Astrocyte of the cerebellum (primary cell): ENCODE results near the gene ABL1.
"Not testable (repeated sequence)": the region's sequence is repeated elsewhere in the genome, so short reads cannot be mapped to it uniquely, and the experiment has no call there.

Source experiments
- DNase-seq: peaks from one replicate; pipeline ENCODE4 v3.0.0-alpha.2; 2011; ENCODE audit warnings: low read depth
- H3K4me3 ChIP-seq: 2 replicates; pipeline ENCODE4 v1.5.1; 2011; ENCODE audit warnings: mild to moderate bottlenecking, low read depth, low read length, moderate library complexity
- in situ Hi-C: cut with HindIII; loops from 2 replicates; pipeline ENCODE4 v1.10.0; 2017; ENCODE audit warnings: low sequenced_read_pairs
- TF ChIP-seq, protein P1 (sequence below): IDR thresholded peaks from 2 replicates; pipeline ENCODE4 v1.5.1; 2012; ENCODE audit warnings: low read length, low read depth, moderate library complexity, mild to moderate bottlenecking; ENCODE audit errors: missing control alignments

ABL1 gene

DNA sequence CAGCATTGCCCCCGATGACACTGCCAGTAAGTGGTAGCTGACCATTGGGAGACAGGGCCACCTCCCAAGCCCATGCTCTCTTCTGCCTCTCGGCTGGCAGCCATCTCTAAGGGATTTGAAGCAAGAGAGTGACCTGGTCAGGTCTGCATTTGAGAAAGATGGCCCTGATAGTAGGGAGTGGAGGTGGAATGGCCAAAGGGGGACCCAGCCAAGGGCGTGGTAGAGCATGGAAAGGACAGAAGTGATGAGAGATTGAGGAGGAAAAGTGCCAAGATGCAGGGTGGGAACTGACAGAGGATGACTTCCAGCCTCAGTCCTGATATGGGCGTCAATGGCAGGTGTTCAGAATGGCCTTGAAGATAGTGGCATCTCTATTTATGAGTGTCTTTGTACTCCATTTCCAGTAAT, 9.0 kb downstream of the ABL1 start:
- no peak overlapping the region for H3K4me3 ChIP-seq
- in situ Hi-C loops = no loop called here
- no peak for DNase-seq
- TF ChIP-seq, protein P1, sequence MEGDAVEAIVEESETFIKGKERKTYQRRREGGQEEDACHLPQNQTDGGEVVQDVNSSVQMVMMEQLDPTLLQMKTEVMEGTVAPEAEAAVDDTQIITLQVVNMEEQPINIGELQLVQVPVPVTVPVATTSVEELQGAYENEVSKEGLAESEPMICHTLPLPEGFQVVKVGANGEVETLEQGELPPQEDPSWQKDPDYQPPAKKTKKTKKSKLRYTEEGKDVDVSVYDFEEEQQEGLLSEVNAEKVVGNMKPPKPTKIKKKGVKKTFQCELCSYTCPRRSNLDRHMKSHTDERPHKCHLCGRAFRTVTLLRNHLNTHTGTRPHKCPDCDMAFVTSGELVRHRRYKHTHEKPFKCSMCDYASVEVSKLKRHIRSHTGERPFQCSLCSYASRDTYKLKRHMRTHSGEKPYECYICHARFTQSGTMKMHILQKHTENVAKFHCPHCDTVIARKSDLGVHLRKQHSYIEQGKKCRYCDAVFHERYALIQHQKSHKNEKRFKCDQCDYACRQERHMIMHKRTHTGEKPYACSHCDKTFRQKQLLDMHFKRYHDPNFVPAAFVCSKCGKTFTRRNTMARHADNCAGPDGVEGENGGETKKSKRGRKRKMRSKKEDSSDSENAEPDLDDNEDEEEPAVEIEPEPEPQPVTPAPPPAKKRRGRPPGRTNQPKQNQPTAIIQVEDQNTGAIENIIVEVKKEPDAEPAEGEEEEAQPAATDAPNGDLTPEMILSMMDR = no peak

DNA sequence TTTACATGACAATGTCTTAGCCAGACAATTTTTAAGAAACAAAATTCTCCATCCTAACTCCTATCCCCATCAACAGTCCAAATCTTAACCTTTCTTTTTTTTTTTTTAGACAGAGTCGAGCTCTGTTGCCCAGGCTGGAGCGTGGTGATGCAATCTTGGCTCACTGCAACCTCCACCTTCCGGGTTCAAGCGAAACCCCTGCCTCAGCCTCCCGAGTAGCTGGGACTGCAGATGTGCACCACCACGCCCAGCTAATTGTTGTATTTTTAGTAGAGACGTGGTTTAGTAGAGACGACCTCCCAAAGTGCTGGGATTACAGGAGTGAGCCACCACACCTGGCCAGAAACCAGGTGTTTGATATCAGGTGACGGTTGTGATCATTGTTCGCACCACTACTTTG, 10.2 kb downstream of the ABL1 start:
- H3K4me3 ChIP-seq = no peak overlapping the region
- no peak for DNase-seq
- in situ Hi-C loops = no loop called here
- TF ChIP-seq, protein P1 = no peak

DNA sequence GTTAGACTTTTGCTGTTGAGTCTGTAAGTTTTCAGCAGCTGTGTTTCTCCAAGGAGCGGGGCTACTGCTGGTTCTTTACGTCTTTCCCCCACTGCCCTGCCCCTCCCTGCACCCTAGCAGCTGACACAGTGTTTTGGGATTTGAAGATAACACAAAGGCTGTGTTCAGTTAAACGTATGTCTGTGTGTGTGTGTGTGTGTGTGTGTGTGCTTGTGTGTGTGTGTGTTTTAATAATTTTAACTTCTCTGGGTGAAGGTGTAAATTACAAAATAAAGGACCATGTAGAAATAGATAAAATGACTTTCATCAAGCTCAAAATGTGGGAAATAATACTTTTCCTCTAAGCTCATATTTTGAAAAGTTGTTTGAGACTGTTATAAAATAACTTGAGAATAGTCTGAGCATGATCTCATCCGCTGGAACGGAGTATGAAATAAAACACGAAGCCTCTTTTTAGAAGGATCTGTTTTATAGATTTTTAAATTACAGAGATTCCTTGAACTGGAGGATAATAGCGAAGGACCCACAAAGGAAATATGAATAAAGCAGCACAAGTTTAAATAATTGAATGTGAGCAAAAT, 10.9 kb downstream of the ABL1 start:
- in situ Hi-C loops = no loop called here
- TF ChIP-seq, protein P1 = no peak
- no peak for DNase-seq
- peak overlapping the region; percentile 17 for H3K4me3 ChIP-seq

DNA sequence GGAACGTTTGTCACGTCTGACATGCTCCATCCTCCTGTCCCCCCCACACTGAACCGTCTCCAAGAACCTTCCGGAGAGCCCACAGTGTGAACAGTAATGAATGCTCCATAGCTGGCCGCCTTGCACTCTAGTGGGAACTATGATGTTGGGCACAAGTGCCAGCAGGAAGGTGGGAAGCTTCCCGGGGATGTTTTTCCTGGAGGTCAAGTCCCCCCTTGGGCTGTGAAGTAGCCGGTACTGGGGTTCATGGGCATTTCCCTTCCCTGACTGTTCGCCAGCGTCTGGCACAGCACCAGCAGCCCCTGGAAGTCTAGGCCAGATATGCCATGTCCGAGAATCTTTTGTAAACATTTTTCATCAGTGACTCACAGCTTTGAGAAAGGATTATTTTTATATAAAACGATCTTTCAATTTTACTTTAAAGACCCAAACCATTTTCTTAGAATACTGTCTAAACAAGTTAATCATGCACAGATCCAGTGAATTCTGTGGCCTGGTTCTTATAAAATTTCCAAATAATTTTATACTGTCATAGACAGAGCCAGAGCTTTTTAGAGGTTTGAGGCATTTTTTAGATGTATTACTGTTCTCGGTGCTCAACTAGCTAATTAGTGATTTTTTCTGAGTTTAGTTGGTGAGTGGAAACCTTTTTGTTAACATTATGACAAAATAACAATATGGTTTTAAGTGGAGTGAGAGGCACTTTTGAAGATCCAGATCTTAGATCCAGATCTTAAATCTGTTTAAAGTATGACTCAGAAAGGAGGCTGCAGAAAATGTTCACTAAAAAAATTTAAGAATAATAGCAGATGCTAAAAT, 11.6 kb downstream of the ABL1 start:
- no peak for DNase-seq
- TF ChIP-seq, protein P1 = no peak
- in situ Hi-C loops = no loop called here
- peak overlapping the region; percentile 17 for H3K4me3 ChIP-seq

DNA sequence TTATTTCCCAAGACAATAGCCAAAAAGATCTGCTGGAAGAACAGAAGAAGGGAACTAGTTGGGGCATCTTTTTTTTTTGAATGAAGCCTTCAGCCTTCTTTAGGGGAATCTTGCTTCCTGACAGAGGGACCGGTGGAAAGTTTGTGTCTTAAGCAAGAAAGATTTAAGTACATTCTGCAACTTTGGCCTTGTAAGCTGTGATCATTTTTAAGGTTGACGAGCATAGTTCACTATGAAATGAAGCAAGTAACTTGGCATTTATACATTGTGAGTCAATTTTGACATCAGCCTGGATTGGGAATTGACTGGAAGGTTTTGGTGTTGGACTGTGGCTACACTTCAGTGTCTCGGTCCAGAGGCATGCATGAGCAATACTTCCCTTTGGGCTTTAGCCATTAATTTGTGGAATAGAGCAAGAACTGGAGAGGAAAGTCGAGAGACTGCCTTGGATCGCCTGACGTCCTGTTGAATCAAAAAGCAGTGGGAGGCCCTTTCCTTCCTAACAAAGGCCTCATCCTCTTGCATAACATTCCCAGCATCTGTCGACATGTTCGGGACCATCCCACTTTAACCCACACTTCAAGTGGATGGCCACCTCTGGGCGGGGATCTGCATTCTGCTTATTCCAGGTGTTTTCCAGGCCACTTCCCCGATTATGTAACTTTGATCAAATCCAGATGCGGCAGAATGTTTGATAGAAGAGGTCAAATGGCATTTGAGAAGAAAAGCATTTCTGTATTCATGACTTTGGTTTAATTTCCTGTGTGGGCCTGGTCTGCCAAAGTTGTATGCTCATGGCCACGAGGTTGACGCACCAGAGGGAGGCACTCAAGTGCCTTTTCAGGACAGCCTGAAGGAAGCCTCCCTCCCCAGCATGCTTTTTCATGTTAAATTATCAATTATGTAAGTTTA, 12.5 kb downstream of the ABL1 start:
- TF ChIP-seq, protein P1 = peak; percentile 47
- DNase-seq = peak; percentile 100
- no peak overlapping the region for H3K4me3 ChIP-seq
- in situ Hi-C loops = no loop called here

DNA sequence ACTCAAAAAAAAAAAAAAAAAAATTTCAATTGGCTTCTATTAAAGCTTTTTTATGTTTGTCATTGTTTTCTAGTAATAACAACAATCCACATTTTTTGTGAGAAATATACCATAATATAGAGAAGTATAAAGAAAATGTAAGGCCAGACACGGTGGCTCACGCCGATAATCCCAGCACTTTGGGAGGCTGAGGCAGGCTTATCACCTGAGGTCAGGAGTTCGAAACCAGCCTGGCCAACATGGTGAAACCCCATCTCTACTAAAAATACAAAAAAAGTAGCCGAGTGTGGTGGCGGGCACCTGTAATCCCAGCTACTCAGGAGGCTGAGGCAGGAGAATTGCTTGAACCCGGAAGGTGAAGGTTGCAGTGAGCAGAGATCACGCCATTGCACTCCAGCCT, 13.5 kb downstream of the ABL1 start:
- in situ Hi-C loops, H3K4me3 ChIP-seq, DNase-seq: not testable (repeated sequence)

DNA sequence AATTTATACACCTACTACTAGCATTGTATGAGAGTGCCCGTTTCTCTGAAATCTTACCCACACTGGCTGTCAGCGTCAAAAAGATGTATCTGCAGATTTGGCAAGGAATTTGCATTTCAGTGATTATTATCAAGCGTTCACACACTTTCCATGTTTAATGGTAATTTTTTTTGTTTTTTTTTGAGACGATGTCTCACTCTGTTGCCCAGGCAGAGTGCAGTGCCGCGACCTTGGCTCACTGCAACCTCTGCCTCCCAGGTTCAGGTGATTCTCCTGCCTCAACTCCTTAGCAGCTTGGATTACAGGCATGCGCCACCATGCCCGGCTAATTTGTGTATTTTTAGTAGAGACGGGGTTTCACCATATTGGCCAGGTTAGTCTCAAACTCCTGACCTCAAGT, 14.3 kb downstream of the ABL1 start:
- DNase-seq = no peak
- H3K4me3 ChIP-seq = no peak overlapping the region
- in situ Hi-C loops = no loop called here
- TF ChIP-seq, protein P1 = no peak
